ENCODE results near the gene SCGB3A2.
A peak's percentile ranks its signal among the peaks of the same experiment; 100 is the strongest.

Gene SCGB3A2

DNA sequence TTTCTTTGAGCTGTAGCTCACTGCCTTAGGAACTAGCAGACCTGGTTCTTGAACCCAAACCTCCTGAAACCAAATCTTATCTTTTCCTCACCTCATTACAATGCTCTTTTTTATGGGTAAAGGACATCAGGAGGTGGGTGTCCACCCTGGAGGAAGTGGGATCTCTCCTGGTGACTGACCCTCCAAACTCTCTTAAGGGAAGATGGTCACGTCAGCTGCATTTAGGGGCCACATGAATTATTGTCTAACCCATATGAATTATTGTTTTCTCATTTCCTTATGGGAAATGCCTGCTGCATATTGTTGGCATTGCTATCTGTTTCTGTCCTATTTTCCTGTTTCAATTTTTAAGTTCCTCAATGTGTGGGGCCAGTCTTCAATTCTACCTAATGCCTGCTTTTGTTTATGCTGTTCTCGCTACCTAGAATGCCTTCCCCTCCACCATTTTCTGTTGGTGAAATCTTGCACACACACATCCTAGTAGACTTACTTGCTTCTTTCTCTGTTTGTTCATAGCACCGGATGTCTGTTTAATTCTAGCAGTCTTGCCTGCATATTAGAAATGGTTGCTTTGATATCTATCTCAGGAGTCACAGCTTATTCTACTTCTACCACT lies 25.0 kb upstream of the SCGB3A2 start:
- in situ Hi-C loops (cut with HindIII; ENCODE audit: low sequenced_read_pairs), result loop anchor here (5.0 kb wide), 1 partner anchor 79 kb away; no protein-coding TSS in a partner anchor
- TF ChIP-seq, protein P1, sequence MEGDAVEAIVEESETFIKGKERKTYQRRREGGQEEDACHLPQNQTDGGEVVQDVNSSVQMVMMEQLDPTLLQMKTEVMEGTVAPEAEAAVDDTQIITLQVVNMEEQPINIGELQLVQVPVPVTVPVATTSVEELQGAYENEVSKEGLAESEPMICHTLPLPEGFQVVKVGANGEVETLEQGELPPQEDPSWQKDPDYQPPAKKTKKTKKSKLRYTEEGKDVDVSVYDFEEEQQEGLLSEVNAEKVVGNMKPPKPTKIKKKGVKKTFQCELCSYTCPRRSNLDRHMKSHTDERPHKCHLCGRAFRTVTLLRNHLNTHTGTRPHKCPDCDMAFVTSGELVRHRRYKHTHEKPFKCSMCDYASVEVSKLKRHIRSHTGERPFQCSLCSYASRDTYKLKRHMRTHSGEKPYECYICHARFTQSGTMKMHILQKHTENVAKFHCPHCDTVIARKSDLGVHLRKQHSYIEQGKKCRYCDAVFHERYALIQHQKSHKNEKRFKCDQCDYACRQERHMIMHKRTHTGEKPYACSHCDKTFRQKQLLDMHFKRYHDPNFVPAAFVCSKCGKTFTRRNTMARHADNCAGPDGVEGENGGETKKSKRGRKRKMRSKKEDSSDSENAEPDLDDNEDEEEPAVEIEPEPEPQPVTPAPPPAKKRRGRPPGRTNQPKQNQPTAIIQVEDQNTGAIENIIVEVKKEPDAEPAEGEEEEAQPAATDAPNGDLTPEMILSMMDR (IDR thresholded peaks at IDR 0.05; ENCODE audit: low read depth, low read length, missing control alignments), result no peak
- no peak for DNase-seq (ENCODE audit: low read depth)
- H3K4me3 ChIP-seq (ENCODE audit: low read depth, low read length), result no peak overlapping the region

- TF ChIP-seq, protein P1 (IDR thresholded peaks at IDR 0.05; ENCODE audit: low read depth, low read length, missing control alignments), result no peak
- no peak for DNase-seq (ENCODE audit: low read depth)
- in situ Hi-C loops (cut with HindIII; ENCODE audit: low sequenced_read_pairs), result loop anchor here (5.0 kb wide), 1 partner anchor 78 kb away; no protein-coding TSS in a partner anchor
- H3K4me3 ChIP-seq (ENCODE audit: low read depth, low read length), result no peak overlapping the region
These were observed 24.2 kb upstream of the SCGB3A2 start for GRCh38 chr5:147854331-147854730.

GRCh38 chr5:147854894-147855773 lies 23.4 kb upstream of the SCGB3A2 start:
- in situ Hi-C loops (cut with HindIII; ENCODE audit: low sequenced_read_pairs), result loop anchor here (5.0 kb wide), 1 partner anchor 77 kb away; no protein-coding TSS in a partner anchor
- TF ChIP-seq, protein P1 (IDR thresholded peaks at IDR 0.05; ENCODE audit: low read depth, low read length, missing control alignments), result no peak
- DNase-seq (ENCODE audit: low read depth), result no peak
- H3K4me3 ChIP-seq (ENCODE audit: low read depth, low read length), result no peak overlapping the region

GRCh38 chr5:147855774-147856069 lies 22.8 kb upstream of the SCGB3A2 start:
- TF ChIP-seq, protein P1 (IDR thresholded peaks at IDR 0.05; ENCODE audit: low read depth, low read length, missing control alignments), result no peak
- in situ Hi-C loops (cut with HindIII; ENCODE audit: low sequenced_read_pairs), result no loop called here
- DNase-seq (ENCODE audit: low read depth), result no peak
- no peak overlapping the region for H3K4me3 ChIP-seq (ENCODE audit: low read depth, low read length)

DNA sequence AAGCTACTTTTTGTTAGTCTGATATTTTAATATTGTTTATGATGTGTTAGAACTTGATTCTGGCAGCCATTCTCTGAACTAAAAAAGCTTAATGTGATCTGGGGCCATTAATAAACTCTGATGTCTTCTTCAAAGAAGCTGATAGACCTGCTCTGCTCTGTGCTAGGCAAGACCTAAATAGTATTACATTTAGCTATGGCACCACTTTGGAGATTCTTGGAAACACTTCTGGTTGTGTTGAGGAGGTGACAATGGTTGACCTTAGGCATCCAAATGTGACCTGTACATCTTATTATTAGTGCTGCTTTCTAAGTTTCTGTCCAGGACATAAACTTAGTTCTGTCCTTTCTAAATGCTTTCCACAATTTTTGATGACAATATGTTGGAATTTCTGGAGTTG lies 21.7 kb upstream of the SCGB3A2 start:
- TF ChIP-seq, protein P1 (IDR thresholded peaks at IDR 0.05; ENCODE audit: low read depth, low read length, missing control alignments), result no peak
- H3K4me3 ChIP-seq (ENCODE audit: low read depth, low read length), result no peak overlapping the region
- no peak for DNase-seq (ENCODE audit: low read depth)
- in situ Hi-C loops (cut with HindIII; ENCODE audit: low sequenced_read_pairs), result no loop called here

GRCh38 chr5:147857302-147858129 lies 21.0 kb upstream of the SCGB3A2 start:
- H3K4me3 ChIP-seq (ENCODE audit: low read depth, low read length), result no peak overlapping the region
- peak; percentile 69 for DNase-seq (ENCODE audit: low read depth)
- in situ Hi-C loops (cut with HindIII; ENCODE audit: low sequenced_read_pairs), result no loop called here
- TF ChIP-seq, protein P1 (IDR thresholded peaks at IDR 0.05; ENCODE audit: low read depth, low read length, missing control alignments), result peak; percentile 88

All from astrocyte of the cerebellum (primary cell).